Omental fat pad (tissue), 4 donors: ENCODE results near the gene TMEM254. TPM values are rescaled to one million over a fixed set of nuclear protein-coding genes. Genes with fewer than 3 reads are reported as not detected.
A peak's percentile ranks its signal among the peaks of the same experiment; 100 is the strongest.

Experiments
- ATAC-seq: fragments of 150-250 bp; one replicate; pipeline ENCODE4 v1.9.1; 2016; ENCODE audit warnings: mild to moderate bottlenecking, moderate library complexity; ENCODE audit not compliant: low FRiP score
- DNase-seq: peaks from one replicate; pipeline ENCODE4 v3.0.0-alpha.2; 2019; ENCODE audit warnings: low spot score
- total RNA-seq, 4 donors: library from RNA; depleted of rRNA; stranded (reverse); fragments of >200 nt; gene quantifications; one replicate each; pipeline ENCODE4 v1.1.0, GENCODE V29; 2016
- TF ChIP-seq, protein P1 (sequence below), 3 donors: fragments of 450-650 bp; IDR thresholded peaks; one replicate each; pipeline ENCODE4 v1.5.1; 2016 to 2017; ENCODE audit warnings: antibody characterized with exemption in 3 of 3, mild to moderate bottlenecking in 3 of 3, moderate library complexity in 2 of 3

TMEM254 gene
- total RNA-seq, 4 donors from 2014 or later, result 7.1 to 16.4 (median 11.0) TPM

GRCh38 chr10:80100861-80101695 lies 22.6 kb downstream of the TMEM254 start:
- ATAC-seq (no peak), DNase-seq (no peak)
- TF ChIP-seq, protein P1, sequence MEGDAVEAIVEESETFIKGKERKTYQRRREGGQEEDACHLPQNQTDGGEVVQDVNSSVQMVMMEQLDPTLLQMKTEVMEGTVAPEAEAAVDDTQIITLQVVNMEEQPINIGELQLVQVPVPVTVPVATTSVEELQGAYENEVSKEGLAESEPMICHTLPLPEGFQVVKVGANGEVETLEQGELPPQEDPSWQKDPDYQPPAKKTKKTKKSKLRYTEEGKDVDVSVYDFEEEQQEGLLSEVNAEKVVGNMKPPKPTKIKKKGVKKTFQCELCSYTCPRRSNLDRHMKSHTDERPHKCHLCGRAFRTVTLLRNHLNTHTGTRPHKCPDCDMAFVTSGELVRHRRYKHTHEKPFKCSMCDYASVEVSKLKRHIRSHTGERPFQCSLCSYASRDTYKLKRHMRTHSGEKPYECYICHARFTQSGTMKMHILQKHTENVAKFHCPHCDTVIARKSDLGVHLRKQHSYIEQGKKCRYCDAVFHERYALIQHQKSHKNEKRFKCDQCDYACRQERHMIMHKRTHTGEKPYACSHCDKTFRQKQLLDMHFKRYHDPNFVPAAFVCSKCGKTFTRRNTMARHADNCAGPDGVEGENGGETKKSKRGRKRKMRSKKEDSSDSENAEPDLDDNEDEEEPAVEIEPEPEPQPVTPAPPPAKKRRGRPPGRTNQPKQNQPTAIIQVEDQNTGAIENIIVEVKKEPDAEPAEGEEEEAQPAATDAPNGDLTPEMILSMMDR (IDR thresholded peaks at IDR 0.05), result no peak

DNA sequence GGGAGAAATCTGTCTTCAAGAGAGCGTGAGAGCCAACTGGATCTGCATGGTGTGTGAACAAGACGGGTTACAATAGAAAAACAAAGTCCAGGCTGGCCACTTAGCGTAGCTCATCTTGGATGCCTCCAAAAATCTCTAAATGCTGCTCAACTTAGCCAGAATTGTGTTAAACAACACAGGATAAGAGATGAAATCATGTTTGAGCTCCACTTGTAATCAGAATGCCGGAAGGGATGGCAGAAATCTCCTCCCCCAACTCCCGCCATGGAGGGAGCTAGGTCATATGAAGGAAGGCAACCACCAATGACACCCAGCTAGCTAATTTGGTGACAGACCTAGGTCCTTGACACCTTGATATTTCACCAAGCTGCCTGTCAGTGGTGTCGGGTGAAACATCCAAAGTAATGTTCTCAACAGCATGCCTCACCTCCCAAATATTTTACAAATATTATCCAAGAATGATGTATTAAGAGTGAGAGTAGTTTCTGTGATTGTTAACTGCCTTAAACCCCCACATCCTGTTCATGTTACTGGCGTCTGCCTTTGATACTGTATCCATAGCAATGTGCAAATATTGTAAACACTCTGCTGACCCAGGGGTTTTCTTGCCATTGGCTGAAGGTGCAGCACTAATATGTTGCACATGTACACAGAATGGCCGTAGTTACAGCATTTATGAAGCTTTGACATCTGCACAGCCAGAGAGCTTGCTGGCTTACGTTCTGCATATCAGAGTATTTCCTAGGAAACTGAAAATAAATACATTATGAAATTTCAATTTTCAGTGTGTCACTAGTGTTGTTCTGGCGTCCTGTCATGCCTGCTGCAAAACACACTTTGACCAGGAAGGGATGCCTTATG lies 25.8 kb downstream of the TMEM254 start:
- ATAC-seq, result peak; percentile 90
- TF ChIP-seq, protein P1 (IDR thresholded peaks at IDR 0.05), result no peak
- DNase-seq, result no peak

- TF ChIP-seq, protein P1 (IDR thresholded peaks at IDR 0.05), result no peak
- ATAC-seq (no peak), DNase-seq (no peak)
These were observed 30.2 kb downstream of the TMEM254 start for GRCh38 chr10:80108576-80109239.

- TF ChIP-seq, protein P1 (IDR thresholded peaks at IDR 0.05), result no peak
- no peak for ATAC-seq
- no peak for DNase-seq
These were observed 32.5 kb downstream of the TMEM254 start for GRCh38 chr10:80110986-80111385.

GRCh38 chr10:80118669-80119068 lies 40.2 kb downstream of the TMEM254 start:
- no peak for ATAC-seq
- TF ChIP-seq, protein P1 (IDR thresholded peaks at IDR 0.05), result no peak

GRCh38 chr10:80122110-80122710 lies 43.7 kb downstream of the TMEM254 start:
- DNase-seq (no peak), ATAC-seq (no peak)
- TF ChIP-seq, protein P1 (IDR thresholded peaks at IDR 0.05), result no peak

More at GRCh38 chr10:80118669-80119068, 40.2 kb downstream of the TMEM254 start:
- no peak for DNase-seq
